GM18498 (cell line): ENCODE results near the gene OR2H1.

Source experiments
- ATAC-seq: cut with Tn5 transposase; IDR thresholded peaks from one replicate; pipeline ENCODE4 v1.9.1; 2021; ENCODE audit warnings: mild to moderate bottlenecking, moderate library complexity; ENCODE audit not compliant: unreplicated experiment

OR2H1 gene

DNA sequence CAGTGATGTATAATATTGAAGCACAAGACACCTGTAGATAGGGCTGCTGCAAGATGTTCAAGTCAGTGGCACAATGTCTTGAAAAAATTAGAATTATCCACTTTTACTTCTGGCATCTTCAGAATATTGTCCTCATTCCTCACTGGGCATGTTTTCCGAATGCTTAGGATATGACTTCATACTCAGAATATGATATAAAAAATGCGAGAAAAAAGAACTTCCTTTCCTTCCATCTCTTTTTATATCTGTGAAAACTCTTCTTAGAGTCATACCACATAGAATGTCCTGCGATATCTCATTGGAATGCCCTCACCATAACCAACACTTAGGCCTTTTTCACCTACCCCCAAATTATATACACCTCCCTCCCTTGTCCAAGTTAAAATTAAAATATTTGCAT lies 26.2 kb downstream of the OR2H1 start:
- no peak for ATAC-seq

DNA sequence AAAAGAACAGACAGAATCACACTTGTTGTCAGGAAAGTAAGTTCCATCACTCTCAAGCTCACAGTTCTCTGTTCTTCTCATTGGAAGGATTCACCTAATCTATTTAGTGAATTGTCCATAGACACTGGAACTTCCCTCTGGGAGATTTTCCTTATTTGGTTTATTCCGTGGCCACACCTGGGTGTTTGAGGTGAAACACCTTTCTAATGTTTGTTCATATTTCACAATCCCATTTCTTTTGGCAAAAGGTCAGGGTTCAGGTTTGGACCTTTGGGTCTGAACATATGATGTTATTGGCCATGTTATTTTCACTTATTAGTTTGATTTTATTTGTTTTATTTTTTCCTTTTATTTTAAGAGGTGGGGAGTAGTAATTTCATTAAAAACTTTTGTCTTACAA lies 26.8 kb downstream of the OR2H1 start:
- no peak for ATAC-seq

DNA sequence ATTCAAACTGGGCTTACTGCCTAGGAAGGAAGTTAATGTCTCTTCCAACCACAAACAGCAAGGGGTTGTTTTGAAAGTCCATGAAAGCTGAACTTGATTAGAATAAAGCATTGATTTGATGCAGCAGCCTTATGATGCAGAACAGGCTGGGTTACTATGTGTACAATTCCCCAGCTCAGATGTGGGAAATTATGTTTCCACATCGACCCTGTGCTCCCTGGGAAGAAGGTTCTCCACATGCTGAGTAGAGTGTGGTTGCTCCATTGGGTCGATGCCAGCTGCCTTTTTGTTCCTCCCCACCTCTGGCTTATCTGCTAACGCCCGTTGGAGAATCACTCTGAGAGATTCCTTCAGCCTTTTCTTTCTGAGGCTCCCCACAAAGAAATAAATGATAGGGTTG lies 29.6 kb downstream of the OR2H1 start:
- no peak for ATAC-seq

DNA sequence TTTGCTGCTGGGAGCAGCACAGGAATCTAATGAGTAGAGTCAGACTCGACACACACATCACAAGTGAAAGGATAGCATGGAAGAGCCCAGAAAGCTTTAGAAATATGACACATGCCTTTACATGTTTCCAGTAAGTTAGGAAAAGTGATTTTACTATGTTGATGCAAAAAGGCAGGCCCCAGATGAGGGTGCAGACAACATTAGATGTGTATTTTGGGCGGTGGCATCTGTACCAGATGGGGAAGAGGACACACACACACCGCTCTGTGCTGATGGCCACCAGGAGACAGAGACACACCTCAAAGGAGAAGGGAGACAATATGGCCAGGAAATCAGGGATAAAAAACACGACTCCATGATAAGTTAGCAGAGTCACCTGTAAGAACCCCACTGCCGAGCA lies 30.2 kb downstream of the OR2H1 start:
- ATAC-seq: no peak

GRCh38 chr6:29487660-29488059 lies 30.7 kb downstream of the OR2H1 start, which contains the start of gene MAS1L:
Gene MAS1L, minus strand, starts transcription at chr6:29487956. Its CDS starts 54 bp downstream, at chr6:29487902.
- ATAC-seq: no peak

DNA sequence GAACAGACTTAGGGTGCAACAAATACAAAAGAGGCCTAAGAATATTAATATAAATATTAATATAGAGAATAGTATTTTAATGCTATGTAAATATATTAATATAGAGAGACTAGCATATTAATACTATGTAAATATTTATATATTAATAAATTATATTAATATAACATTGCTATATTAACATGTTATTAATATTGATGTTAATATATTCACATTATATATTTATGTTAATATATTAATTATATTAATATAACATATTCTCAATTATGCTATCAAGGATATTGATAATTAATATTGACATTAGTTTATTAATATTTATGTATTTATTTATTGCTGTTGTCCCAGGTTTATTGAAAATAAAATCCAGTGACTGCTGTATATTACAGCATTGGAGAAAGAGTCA lies 31.9 kb downstream of the OR2H1 start:
- no peak for ATAC-seq

DNA sequence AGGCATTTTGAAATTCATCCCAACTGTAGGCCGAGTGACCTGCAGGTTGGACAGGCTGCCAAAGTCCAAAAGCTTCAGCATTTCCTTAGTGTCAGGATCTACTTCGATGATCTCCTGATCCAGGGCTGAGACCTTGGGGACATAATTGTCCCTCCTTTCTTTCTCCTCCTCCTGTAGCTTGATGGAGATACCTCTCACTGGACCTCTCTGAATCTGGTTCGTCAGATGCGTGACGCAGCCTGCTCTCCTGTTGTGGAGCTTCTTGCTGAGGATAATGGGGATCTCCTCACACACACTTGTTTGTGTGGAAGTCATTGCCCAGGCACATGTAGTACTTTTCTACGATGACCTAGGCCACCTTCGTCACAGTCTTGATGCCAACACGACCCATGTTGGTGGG lies 32.3 kb downstream of the OR2H1 start:
- no peak for ATAC-seq

GRCh38 chr6:29490055-29490454 lies 33.1 kb downstream of the OR2H1 start:
- no peak for ATAC-seq

- no peak for ATAC-seq
These were observed 33.6 kb downstream of the OR2H1 start for GRCh38 chr6:29490552-29490951.

DNA sequence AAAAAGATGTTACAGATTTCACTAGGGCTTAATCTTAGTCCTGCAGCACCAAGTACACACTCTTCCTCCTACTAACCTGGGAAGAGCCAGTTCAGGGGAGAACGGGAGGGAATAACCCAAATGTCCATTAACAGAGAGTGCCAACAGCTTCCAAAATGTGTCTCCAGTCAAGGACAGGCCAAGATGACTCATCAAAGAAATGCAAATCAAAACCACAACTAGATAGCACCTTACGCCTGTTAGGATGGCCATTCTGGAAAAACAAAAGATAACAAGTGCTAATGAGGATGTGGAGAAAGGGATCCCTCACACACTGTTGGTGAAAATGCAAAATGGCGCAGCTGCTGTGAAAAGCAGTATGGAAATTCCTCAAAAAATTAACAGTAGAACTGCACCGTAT lies 34.6 kb downstream of the OR2H1 start:
- ATAC-seq: no peak

DNA sequence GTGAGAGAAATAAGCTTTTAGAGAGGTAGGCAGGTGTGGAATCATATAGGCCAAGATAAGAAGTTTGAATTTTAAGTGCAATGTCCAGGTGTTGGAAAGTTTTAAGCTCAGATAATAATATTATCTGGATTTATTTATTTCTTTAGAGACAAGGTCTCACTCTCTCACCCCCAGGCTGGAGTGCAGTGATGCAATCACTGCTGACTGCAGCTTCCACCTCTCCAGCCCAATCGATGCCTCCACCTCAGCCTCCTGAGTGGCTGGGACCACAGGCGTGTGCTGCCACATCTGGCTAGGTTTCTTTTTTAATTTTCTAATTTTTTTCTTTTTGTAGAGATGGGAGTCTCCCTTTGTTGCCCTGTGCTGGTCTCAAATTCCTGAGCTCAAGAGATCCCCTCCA lies 36.3 kb downstream of the OR2H1 start:
- ATAC-seq: no peak

GRCh38 chr6:29494131-29494530 lies 37.2 kb downstream of the OR2H1 start:
- no peak for ATAC-seq

DNA sequence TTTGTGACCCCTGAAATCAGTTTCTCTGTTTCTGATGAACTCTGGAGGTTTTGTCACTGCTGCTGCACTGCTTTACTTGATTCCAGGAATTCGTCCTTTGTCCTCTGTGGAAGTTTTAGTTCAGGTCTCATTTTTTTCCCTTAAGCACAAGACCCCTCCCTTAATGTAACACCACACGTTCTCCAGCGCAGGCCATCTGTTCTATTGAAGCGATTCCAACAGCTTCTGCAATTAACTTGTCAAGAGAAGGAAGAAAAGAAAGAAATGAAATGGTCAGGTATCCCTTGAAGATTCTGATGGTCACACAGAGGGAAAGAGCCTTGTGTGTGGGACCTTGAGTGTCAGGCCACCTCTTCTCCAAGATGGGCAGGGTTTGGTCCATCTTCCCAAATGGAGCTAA lies 38.6 kb downstream of the OR2H1 start:
- no peak for ATAC-seq

- no peak for ATAC-seq
These were observed 40.0 kb downstream of the OR2H1 start for GRCh38 chr6:29496961-29497360.

DNA sequence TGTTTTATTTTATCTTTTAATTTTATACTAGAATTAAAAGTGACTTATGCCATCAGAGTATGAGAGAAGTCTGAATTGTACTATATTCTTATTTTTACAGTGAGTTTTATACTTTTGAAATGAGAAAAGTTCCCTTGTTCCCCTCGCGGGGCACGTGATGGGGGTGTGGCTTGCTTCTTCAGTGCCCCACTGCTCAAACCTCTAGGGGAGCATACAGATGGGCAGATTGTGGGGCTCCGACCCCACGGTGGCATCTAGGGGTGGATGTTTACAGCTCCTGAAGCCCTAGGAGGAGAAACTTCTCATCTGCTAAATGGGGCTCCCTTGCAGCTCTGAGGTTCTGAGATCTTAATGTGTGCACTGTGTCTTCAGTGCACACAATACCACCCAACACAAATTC lies 42.7 kb downstream of the OR2H1 start:
- ATAC-seq: no peak

DNA sequence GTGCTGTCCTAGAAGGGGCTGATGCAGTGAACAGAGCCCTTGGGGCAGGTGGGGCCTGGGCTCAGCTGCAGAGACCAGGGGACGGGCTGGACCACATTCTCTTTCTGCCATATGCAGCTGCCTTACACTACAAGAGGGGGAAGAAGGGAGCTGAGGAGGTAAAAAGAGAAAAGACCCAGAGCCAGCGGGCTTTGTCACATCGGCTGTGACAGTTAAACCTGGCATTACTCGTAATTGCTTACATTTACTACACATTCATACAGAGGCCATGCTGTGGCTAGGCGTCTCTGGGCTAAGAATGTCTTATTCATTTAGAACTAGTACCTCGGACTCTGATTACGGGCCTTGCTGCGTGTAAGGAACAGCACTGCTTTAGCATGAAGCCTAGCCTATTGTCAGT lies 43.6 kb downstream of the OR2H1 start:
- ATAC-seq: no peak

DNA sequence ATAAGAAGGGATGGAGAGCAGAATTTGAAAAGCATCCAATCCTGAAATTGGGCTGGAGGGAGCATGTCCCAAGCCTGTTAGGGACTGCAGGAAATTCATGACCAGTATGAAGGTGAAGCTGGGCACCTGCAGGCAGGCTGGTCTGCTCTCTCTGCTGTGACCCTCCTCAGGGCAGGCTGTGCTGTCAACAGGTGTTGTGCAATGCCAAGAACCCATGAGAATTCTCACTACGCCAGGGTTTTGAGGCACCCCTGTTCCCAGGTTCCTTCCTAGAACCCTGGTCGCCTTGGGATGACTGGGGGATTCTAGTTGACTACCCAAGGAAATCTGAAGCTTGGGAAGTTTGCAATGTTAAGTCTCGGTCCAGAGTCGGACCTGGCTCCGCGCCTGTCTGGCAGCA lies 44.2 kb downstream of the OR2H1 start:
- ATAC-seq: no peak

DNA sequence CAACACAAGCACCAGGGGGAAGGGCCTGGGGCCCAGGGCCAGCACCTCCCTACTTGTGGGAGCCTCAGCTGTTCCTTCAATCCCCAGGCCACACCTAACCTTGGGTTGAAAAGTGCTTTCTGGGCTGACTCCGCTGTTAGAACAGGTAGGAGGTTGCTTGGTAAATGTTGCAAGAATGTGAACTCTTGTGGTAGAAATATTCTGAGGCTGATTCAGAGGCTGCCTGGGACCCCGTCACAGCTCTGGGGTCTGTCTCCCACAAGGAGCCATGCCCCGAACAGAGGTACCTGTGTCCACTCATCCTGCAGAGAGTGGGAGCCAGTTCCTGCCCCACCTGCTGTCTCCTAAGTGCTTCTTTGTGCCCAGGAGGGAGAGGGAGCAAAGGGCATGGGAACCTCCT lies 45.2 kb downstream of the OR2H1 start:
- no peak for ATAC-seq

DNA sequence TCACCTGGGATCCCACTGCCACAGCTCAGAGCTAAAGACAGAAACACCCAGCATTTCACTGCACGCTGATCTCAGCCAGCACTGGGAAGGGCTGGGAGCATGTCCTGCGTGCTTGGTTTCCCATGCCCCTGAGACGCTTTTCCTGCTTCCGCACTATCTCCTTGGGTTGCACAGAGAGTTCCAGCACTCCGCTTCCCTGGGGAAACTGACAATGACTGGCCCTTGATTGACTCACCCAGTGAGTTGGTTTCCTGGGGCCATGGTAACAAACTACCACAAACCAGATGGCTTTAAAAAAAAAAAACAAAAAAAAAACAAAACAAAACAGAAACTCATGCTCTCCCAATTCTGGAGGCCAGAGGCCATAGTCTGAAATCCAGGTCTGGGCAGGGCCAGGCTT lies 45.6 kb downstream of the OR2H1 start:
- no peak for ATAC-seq

- ATAC-seq: no peak
These were observed 48.0 kb downstream of the OR2H1 start for GRCh38 chr6:29504961-29505360.

DNA sequence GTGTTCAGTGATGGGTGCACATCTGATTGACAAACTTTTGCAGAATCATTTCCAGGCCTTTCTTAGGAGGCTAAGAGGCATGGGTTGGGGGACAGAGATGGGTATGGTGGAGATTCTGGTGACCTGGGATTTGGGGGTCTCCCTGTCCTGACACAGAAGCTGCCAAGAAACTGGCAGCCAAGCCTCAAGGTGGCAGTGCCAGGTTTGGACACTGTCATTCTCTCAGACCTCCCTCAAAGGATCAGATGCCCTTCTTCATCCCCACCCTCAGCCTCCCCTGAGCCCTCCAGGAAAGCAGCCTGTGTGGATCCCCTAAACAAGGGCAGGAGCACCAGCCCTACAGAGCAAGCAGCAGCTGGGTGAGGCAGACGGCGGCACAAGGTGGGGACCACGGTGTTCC lies 48.9 kb downstream of the OR2H1 start:
- ATAC-seq: no peak

DNA sequence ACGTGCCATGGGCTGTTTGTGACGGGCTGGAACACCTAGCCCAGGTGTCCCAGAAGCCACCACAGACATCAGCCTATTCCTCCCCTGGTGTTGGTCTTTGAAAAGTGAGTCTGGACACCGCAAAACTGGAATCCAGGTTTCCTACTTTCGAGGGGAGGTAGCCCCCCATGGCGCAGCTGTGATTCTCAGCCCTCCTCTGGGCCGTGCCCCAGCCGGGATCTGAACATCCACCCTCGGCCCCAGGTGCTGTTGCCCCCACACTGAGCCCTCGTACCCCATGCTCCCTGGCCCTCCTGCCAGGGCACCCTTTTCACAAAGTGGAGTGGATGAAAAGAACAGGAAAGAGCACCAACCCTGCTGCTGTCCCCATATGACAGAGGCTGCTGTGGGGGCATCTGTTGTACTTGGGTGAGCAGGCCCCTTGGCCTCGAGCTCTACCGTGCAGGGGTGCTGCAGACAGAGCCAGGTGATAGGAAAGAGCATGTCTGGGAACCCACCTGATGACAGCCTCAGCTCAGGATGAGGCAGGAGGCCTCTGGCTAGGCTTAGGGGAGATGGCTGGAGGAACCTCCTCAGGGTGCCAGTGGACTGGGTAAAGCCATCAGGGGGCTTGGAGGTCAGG lies 49.6 kb downstream of the OR2H1 start:
- no peak for ATAC-seq

GRCh38 chr6:29507319-29507718 lies 50.4 kb downstream of the OR2H1 start:
- no peak for ATAC-seq
